Peyer's patch (tissue), 4 donors: ENCODE results near the gene LARP1B.
"Not testable (repeated sequence)": the region's sequence is repeated elsewhere in the genome, so short reads cannot be mapped to it uniquely, and the experiment has no call there.

ENCODE experiments used
- POLR2A ChIP-seq, 2 donors: fragments of 450-650 bp; IDR thresholded peaks; one replicate each; pipeline ENCODE4 v1.5.1; 2017; ENCODE audit warnings: antibody characterized with exemption in 2 of 2, mild to moderate bottlenecking in 2 of 2, moderate library complexity in 2 of 2
- TF ChIP-seq, protein P1 (sequence below), 6 experiments: fragments of 450-650 bp in 4 of 6; fragments of 200-600 bp in 2 of 6; sonication (generic) in 1 of 6; IDR thresholded peaks; one replicate each; pipeline ENCODE4 v1.5.1; 2017 to 2019; ENCODE audit warnings: antibody characterized with exemption in 6 of 6, mild to moderate bottlenecking in 3 of 6, moderate library complexity in 1 of 6

DNA sequence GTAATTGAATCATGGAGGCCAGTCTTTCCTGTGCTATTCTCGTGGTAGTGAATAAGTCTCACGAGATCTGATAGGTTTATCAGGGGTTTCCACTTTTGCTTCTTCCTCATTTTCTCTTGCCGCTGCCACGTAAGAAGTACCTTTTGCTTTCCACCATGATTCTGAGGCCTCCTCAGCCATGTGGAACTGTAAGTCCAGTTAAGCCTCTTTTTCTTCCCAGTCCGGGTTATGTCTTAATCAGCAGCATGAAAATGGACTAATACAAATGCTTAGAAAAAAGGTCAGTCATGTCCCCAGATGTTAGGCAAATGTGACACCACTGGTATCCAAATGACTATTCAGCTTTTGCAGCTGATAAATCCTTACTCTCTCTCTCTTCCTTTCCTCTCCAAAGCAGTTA lies 184.3 kb downstream of the LARP1B start:
- TF ChIP-seq, protein P1, sequence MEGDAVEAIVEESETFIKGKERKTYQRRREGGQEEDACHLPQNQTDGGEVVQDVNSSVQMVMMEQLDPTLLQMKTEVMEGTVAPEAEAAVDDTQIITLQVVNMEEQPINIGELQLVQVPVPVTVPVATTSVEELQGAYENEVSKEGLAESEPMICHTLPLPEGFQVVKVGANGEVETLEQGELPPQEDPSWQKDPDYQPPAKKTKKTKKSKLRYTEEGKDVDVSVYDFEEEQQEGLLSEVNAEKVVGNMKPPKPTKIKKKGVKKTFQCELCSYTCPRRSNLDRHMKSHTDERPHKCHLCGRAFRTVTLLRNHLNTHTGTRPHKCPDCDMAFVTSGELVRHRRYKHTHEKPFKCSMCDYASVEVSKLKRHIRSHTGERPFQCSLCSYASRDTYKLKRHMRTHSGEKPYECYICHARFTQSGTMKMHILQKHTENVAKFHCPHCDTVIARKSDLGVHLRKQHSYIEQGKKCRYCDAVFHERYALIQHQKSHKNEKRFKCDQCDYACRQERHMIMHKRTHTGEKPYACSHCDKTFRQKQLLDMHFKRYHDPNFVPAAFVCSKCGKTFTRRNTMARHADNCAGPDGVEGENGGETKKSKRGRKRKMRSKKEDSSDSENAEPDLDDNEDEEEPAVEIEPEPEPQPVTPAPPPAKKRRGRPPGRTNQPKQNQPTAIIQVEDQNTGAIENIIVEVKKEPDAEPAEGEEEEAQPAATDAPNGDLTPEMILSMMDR (IDR thresholded peaks at IDR 0.05) = not testable (repeated sequence)
- TF ChIP-seq POLR2A (IDR thresholded peaks at IDR 0.05) = not testable (repeated sequence)
